GM12801 (cell line): ENCODE results near the gene CACNB2.

Source experiments
- CTCF ChIP-seq: IDR thresholded peaks from one replicate; pipeline ENCODE4 v1.5.1; 2011; ENCODE audit warnings: control low read depth; ENCODE audit not compliant: insufficient read length; ENCODE audit errors: extremely low read depth

CACNB2 gene

GRCh38 chr10:18367840-18368239 lies 227.6 kb downstream of the CACNB2 start:
- TF ChIP-seq CTCF: no peak

GRCh38 chr10:18368273-18368672 lies 228.0 kb downstream of the CACNB2 start:
- TF ChIP-seq CTCF: no peak

GRCh38 chr10:18368682-18369081 lies 228.5 kb downstream of the CACNB2 start:
- TF ChIP-seq CTCF: no peak

GRCh38 chr10:18369859-18370473 lies 229.7 kb downstream of the CACNB2 start:
- no peak for TF ChIP-seq CTCF

GRCh38 chr10:18376650-18377049 lies 236.4 kb downstream of the CACNB2 start:
- no peak for TF ChIP-seq CTCF

- TF ChIP-seq CTCF: no peak
Observed at GRCh38 chr10:18377898-18378297, 237.7 kb downstream of the CACNB2 start.

- no peak for TF ChIP-seq CTCF
Observed at GRCh38 chr10:18378766-18379165, 238.5 kb downstream of the CACNB2 start.
